ENCODE measurements around the gene FAM110C.

DNA sequence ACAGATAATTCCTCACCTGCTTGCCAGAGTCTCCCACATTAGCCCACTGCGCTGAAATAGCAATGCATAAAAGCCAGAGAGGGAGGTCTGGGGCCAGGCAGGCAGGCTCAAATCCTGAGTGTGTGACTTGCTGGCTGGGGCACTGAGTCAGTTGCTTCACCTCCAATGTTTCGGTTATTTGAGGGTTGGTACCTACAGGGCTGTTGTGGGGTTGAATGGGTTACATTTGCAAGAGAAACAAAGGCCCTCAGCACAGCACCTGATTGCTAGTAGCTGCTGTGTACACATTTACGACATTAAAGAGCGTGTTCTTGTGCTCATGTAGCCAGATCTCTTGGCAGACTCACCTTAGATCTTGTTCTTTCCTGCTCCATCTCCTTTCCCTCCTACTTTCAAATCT lies 34.1 kb upstream of the FAM110C start:
- TF ChIP-seq, protein P1, sequence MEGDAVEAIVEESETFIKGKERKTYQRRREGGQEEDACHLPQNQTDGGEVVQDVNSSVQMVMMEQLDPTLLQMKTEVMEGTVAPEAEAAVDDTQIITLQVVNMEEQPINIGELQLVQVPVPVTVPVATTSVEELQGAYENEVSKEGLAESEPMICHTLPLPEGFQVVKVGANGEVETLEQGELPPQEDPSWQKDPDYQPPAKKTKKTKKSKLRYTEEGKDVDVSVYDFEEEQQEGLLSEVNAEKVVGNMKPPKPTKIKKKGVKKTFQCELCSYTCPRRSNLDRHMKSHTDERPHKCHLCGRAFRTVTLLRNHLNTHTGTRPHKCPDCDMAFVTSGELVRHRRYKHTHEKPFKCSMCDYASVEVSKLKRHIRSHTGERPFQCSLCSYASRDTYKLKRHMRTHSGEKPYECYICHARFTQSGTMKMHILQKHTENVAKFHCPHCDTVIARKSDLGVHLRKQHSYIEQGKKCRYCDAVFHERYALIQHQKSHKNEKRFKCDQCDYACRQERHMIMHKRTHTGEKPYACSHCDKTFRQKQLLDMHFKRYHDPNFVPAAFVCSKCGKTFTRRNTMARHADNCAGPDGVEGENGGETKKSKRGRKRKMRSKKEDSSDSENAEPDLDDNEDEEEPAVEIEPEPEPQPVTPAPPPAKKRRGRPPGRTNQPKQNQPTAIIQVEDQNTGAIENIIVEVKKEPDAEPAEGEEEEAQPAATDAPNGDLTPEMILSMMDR (IDR thresholded peaks at IDR 0.05; ENCODE audit: low read length), result no peak
- TF ChIP-seq EZH2 (optimal IDR thresholded peaks at IDR 0.05; ENCODE audit: low read depth, low read length) (no peak), EZH2phosphoT487 (IDR thresholded peaks at IDR 0.05; ENCODE audit: low read length) (no peak)

All from MM.1S (cell line).